Stimulated activated CD8-positive, alpha-beta memory T cell treated with anti-CD3 and anti-CD28 coated beads, Interleukin-15, amount 100 ng/mL, for 4 hours (primary cell): ENCODE results near the gene ZNF217.
"Not testable (repeated sequence)": the region's sequence is repeated elsewhere in the genome, so short reads cannot be mapped to it uniquely, and the experiment has no call there.

Experiments used
- DNase-seq, 2 donors: peaks; one replicate each; pipeline ENCODE4 v3.0.0-alpha.2; 2020; ENCODE audit warnings: low read depth in 2 of 2

Gene ZNF217

DNA sequence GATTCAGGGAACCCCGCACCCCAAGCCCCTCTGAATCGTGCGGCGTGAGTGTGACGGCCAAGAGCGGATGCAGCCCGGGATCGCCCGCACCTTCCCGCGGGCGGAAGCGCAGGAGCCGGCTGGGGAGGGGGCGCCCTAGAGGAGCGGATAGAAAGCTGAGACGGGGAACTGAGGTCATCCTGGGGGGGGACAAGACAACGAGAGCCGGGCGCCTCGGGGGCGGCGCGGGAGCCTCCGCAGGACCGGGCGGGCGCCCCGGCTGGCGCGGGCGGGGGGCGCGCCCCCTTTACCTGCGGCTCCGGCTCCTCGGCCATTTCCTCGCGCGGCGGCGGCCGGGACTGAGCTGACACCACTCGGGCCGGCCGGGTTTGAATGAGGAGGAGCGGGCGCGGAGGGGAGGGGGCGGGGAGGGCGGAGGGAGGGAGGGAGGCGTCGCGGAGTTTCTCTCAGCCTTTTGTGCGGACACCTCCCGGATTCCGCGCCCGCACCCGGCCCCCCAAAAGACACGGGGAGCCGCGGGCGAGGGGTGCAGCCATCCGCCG is at the start of gene ZNF217:
Gene ZNF217 (minus strand): TSS at position 374 of the 542 bp plus-strand sequence. CDS start 11,013 bp downstream, outside the sequence.
- DNase-seq, result peak; percentile 37 to 51

DNA sequence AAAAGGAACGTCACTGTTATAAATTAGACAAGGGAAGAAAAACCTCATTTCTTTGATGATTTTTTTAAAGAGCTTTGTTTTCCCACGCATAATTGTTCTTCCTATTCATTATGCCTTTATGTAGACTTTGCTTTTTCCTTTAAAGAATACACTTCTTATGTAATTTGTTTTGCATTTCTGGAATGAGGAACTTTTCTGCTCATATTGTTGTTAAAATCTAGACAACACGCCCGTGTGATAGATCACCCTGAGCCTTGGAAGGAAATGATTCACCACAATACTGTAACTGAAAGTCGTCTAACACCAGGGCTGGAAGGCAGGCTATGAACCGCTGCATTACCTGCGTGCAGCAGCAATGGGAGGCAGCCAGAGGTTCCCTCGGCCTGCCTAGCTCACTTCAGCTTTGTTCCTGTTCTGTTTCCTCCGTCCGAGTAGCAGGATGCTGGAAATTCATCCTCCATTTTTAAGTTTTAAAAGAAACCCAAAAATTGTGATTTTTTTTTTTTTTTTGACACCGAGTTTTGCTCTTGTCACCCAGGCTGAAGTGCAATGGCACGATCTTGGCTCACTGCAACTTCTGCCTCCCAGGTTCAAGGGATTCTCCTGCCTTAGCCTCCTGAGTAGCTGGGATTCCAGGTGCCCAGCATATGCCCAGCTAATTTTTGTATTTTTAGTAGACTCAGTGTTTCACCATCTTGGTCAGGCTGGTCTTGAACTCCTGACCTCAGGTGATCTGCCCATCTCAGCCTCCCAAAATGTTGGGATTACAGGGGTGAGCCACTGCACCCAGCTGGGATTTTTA is 49.6 kb upstream of the ZNF217 start:
- DNase-seq, result peak; percentile 17 to 46

DNA sequence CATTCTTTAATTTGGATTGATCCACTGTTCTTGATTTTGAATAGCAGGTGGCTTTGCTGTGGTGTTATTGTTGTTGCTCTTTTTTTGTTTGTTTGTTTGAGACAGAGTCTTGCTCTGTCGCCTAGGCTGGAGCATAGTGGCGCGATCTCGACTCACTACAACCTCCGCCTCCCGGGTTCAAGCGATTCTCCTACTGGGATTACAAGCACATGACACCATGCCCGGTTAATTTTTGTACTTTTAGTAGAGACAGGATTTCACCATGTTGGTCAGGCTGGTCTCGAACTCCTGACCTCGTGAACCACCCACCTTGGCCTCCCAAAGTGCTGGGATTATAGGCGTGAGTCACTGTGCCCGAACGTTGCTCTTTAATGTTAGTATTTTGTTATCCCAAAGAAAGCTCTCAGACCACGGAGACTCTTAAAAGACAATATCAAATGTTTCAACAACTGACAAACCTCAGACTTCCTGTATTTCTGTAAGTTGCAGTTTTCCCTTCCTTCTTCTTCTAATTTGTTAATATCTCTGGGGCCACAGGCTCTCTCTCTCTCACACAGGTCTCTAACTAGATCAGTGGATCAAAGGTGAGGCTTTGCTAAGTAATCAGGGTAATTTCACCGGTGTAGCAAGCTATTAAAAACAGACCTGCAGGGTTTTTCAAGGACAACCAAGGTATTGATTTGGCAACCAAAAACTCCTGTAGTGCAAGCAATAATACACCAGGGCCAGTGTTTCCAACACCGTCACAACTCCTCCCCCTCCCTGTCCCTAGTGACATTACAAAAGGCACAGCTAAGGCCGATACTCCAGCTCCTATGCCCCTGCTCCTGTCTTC is 48.8 kb upstream of the ZNF217 start:
- DNase-seq, result no peak

GRCh38 chr20:53639647-53640440 is 46.2 kb upstream of the ZNF217 start:
- DNase-seq, result no peak

DNA sequence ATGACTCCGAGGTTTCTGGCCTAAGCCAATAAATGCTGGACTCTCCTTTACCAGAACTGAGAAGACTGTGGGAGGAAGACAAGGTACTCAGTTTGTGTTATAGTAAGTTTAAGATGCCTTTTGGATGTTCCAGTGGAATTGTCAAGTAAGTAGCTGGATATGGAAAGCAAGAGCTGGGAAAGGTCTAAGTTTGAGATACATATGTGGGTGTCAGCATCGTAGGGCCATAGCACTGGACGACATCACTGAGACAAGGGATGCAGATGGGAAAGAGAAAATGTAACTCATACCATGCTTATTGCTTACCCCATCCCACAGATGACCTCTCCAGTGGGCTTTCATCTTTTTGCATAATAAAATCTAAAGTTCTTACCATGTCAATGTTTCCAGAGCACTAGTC is 45.5 kb upstream of the ZNF217 start:
- DNase-seq, result no peak

- not testable (repeated sequence) for DNase-seq
Measured at GRCh38 chr20:53637310-53637709, 43.7 kb upstream of the ZNF217 start.

DNA sequence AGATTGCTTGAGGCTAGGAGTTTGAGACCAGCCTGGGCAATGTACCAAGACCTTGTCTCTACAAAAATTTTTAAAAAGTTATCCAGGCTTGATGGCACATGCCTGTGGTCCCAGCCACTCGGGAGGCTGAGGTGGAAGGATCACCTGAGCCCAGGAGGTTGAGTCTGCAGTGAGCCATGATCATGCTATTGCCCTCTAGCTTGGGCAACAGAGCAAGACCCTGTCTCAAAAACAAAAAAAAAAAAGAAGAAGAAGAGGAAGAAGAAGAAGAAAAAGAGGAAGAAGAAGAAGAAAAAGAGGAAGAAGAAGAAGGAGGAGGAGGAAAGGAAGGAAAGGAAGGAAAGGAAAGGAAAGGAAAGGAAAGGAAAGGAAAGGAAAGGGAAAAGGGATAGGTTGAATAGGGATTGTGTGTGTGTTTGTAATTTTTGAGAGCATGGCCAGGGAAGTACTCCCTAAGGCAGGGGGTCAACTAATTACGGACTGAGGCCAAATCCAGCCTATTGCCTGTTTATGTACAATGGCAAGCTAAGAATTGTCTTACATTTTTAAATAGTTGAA is 43.0 kb upstream of the ZNF217 start:
- DNase-seq, result no peak

DNA sequence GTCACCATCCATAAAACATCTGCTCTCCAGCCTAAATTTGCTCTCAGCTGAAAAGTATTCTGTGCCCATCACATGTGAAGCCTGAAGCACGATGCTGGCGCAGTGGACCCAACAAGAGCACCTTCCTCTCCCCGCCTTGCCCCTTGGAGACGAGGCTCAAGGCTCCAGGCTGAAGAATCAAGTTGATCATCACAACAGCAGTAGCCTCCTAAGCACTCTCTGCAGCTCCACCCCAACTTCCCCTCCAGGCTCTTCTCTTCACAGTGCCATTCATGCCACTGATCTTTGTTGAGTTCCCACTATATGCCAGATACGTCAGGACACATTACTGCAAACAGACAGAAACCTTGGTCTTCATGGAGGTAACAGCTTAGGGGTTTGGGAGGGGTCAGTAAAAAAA is 41.6 kb upstream of the ZNF217 start:
- DNase-seq, result no peak

DNA sequence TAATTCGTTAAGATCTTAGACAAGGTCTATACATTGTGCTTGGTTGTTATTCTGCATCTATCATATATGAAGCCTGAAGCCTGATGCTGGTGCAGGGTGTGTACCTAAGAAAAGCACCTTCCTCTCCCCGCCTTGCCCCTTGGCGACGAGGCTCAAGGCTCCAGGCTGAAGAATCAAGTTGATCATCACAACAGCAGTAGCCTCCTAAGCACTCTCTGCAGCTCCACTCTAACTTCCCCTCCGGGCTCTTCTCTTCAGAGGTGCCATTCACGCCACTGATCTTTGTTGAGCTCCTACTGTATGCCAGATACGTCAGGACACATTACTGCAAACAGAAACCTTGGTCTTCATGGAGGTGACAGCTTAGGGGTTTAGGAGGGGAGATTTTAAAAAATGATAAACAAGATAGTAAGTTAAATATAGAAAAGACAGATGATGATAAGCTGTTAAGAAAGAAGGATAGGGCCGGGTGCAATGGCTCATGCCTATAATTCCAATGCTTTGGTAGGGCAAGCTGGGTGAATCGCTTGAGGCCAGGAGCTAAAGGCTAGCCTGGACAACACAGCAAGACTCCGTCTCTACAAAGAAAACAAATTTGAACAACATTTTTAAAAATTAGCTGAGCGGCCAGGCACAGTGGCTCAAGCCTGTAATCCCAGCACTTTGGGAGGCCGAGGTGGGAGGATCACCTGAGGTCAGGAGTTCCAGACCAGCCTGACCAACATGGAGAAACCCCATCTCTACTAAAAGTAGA is 38.4 kb upstream of the ZNF217 start:
- no peak for DNase-seq

- no peak for DNase-seq
Measured at GRCh38 chr20:53629436-53629835, 35.8 kb upstream of the ZNF217 start.

GRCh38 chr20:53628758-53629157 is 35.1 kb upstream of the ZNF217 start:
- not testable (repeated sequence) for DNase-seq

DNA sequence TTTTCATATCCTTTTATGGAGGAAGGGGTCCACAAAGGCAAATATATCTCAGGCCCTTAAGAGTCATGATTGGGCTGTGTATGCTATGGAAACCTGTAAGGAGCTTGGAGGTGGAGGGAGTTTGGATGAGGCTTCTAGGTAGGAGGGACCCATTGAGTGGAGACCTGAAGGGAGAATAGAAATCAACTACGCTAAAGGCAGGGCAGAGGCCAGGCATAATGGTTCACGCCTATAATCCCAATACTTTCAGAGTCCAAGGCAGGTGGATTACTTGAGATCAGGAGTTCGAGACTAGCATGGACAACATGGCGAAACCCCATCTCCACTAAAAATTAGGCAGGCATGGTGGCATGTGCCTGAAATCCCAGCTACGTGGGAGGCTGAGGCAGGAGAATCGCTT is 34.4 kb upstream of the ZNF217 start:
- DNase-seq, result no peak

- not testable (repeated sequence) for DNase-seq
Measured at GRCh38 chr20:53627001-53627400, 33.4 kb upstream of the ZNF217 start.

DNA sequence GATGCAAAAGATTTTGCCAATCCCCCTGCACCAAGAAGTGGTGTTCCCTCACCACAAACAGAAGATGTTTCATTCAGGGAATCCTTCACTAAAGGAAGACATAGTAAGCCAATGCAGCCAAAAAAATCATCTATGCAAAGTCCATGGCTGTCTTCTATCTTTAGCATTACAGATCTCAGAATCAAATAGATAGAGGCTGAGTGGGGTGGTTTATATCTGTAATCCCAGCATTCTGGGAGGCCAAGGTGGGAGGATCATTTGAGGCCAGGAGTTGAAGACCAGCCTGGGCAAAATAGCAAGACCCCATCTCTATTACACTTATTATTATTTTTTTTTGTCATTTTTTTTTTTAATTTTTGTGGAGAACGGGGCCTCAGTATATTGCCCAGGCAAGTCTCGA is 32.9 kb upstream of the ZNF217 start:
- DNase-seq, result no peak

DNA sequence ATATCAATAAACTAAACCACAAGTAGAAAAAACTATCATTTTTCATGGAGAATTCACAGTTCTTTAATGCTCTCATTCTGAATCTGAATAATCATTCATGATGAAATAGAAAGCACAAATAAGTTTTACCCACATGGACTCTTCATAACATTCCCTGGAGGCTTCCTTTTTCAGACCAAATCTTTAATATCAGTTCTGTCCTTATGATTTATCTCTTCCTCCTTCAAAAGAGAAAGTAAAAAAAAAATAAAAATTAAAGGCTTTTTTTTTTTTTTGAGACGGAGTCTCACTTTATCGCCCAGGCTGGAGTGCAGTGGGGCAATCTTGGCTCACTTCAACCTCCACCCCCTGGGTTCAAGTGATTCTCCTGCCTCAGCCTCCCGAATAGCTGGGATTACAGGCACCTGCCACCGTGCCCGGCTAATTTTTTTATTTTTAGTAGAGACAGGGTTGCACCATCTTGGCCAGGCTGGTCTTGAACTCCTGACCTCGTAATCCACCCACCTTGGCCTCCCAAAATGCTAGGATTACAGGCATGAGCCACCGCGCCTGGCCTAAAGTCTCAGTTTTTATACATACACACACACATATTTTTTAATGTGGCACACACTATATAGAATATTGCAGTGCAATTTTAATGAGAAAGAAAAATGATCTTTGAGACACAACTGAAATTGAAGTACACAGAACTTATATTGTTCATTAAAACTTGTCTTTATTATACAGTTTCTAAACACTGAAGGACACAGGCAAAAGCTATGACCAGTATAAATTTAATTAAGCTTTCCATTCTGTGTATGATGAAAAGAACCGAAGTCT is 31.9 kb upstream of the ZNF217 start:
- DNase-seq, result no peak

- not testable (repeated sequence) for DNase-seq
Measured at GRCh38 chr20:53624927-53625250, 31.2 kb upstream of the ZNF217 start.

DNA sequence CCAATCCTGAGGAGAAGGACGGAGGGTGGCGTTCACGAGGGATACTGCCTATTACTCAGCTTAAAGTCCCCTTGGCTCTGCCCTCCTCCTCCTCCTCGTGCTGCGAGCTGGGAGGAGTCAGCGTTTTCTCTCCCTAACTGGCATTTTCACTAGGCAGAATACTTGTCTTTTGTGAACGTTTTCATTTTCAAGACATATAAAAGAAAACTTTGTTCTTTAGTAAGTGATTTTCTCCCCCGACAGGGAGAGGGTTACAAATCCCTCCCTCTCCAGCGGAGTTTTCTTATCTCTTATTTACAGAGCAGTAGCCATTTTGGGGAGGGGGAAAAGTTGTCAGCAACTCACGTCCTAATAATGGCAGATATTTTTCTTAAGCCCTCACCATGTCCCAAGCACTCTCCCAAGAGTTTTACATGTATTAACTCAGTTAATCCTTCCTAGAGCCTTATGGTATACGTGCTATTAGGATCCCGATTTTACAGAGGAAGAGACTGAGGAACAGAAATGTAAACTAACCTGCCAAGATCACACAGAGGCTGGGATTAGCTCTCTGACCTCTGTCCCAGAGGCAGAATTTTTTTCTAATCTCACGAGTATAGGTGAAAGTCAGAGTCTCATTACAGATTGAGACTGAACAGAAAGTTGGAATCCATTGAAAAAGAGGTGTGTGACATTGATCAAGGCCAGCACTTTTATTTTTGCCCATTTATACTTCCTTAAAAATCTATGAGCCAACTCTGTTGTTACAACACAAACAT is 30.0 kb upstream of the ZNF217 start:
- DNase-seq, result peak in 1 of 2 donors; percentile 11

DNA sequence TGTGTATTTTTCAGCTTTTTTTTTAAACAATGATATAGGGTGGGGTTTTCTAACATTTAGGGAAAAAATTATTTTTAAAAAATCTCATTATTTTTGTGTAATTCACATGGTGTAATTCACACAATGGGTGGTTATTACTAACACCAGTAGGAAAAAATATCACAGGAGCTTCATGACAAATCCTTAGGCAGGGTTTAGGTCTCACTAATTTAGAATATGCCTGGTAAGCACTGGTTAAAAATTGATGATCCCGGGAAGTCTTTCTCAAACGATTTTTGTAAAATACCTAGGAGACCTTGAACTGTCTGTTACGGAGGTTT is 29.5 kb upstream of the ZNF217 start:
- no peak for DNase-seq
